Suprapubic skin (tissue), 4 donors: ENCODE measurements around the gene MFNG. TPM values are rescaled to one million over a fixed set of nuclear protein-coding genes. Genes with fewer than 3 reads are reported as not detected.

ENCODE experiments used
- DNase-seq, 2 donors: peaks; one replicate each; pipeline ENCODE4 v3.0.0-alpha.2; 2019; ENCODE audit warnings: low spot score in 2 of 2
- H3K27ac ChIP-seq: fragments of 200-600 bp; sonication (generic); one replicate; pipeline ENCODE4 v1.5.1; 2019
- H3K27me3 ChIP-seq: fragments of 200-600 bp; sonication (generic); one replicate; pipeline ENCODE4 v1.5.1; 2019
- H3K36me3 ChIP-seq: fragments of 200-600 bp; sonication (generic); one replicate; pipeline ENCODE4 v1.5.1; 2019
- H3K4me1 ChIP-seq: fragments of 200-600 bp; sonication (generic); one replicate; pipeline ENCODE4 v1.5.1; 2019
- H3K4me3 ChIP-seq: fragments of 200-600 bp; sonication (generic); one replicate; pipeline ENCODE4 v1.5.1; 2019; ENCODE audit warnings: mild to moderate bottlenecking
- H3K9me3 ChIP-seq: fragments of 200-600 bp; sonication (generic); one replicate; pipeline ENCODE4 v1.5.1; 2019
- EP300 ChIP-seq: sonication (generic); formaldehyde crosslinking; IDR thresholded peaks from one replicate; pipeline ENCODE4 v1.6.1; 2017; ENCODE audit warnings: antibody characterized with exemption
- POLR2A ChIP-seq, 2 donors: fragments of 450-650 bp; IDR thresholded peaks; one replicate each; pipeline ENCODE4 v1.6.1; 2017; ENCODE audit warnings: antibody characterized with exemption in 2 of 2, mild to moderate bottlenecking in 2 of 2, moderate library complexity in 2 of 2
- POLR2AphosphoS5 ChIP-seq, 3 donors: sonication (generic); formaldehyde crosslinking; IDR thresholded peaks; one replicate each; pipeline ENCODE4 v1.6.1; 2017; ENCODE audit warnings: antibody characterized with exemption in 3 of 3
- WGBS: methylation state at CpG from one replicate; pipeline ENCODE4 v1.1.5; 2018; 5-methylcytosine and 5-hydroxymethylcytosine counted together
- total RNA-seq, 4 donors: library from RNA; depleted of rRNA; stranded (reverse); fragments of >200 nt; gene quantifications; one replicate each; pipeline ENCODE4 v1.1.0, GENCODE V29; 2016
- TF ChIP-seq, protein P1 (sequence below), 2 donors: fragments of 200-600 bp in 1 of 2; fragments of 450-650 bp in 1 of 2; sonication (generic) in 1 of 2; IDR thresholded peaks; one replicate each; pipeline ENCODE4 v1.5.1; 2016 to 2019; ENCODE audit warnings: antibody characterized with exemption in 2 of 2, mild to moderate bottlenecking in 1 of 2, moderate library complexity in 1 of 2

The MFNG gene
- total RNA-seq, 4 donors from 2014 or later, result 3.5 to 8.6 (median 4.9) TPM

DNA sequence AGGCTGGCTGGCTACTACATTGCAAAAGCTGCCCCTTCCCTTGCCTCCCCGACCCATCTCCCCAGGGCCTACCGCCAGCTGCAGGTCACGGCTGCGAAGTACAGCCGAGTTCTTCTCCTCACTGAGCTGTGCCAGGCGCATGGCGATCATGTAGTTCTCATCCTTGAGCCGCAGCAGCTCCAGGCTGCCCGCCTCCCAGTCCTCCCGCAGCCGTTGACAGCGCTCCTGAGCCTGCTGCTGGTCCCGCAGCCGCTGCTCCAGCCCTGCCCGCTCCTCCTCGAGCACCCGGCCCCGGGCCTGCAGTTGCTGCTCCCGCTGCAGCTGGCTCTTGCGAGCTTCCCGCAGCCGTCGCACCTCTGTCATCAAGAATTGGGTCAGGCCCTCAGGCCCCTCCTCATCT, 29.7 kb upstream of the MFNG start:
- no peak overlapping the region for H3K27ac ChIP-seq
- no peak for TF ChIP-seq EP300
- TF ChIP-seq POLR2AphosphoS5 (IDR thresholded peaks at IDR 0.05), result no peak
- no peak for TF ChIP-seq POLR2A (IDR thresholded peaks at IDR 0.05)
- TF ChIP-seq, protein P1, sequence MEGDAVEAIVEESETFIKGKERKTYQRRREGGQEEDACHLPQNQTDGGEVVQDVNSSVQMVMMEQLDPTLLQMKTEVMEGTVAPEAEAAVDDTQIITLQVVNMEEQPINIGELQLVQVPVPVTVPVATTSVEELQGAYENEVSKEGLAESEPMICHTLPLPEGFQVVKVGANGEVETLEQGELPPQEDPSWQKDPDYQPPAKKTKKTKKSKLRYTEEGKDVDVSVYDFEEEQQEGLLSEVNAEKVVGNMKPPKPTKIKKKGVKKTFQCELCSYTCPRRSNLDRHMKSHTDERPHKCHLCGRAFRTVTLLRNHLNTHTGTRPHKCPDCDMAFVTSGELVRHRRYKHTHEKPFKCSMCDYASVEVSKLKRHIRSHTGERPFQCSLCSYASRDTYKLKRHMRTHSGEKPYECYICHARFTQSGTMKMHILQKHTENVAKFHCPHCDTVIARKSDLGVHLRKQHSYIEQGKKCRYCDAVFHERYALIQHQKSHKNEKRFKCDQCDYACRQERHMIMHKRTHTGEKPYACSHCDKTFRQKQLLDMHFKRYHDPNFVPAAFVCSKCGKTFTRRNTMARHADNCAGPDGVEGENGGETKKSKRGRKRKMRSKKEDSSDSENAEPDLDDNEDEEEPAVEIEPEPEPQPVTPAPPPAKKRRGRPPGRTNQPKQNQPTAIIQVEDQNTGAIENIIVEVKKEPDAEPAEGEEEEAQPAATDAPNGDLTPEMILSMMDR (IDR thresholded peaks at IDR 0.05), result no peak
- no peak overlapping the region for H3K4me3 ChIP-seq
- 86% methylated on average over 23 of the region's 23 CpGs for WGBS
- DNase-seq, result peak in 1 of 2 donors; percentile 76
- H3K9me3 ChIP-seq, result no peaks in the 10 kb centered on the region
- H3K36me3 ChIP-seq, result no peaks in the 10 kb centered on the region
- H3K4me1 ChIP-seq, result peaks cover 44% of the 10 kb centered on the region
- H3K27me3 ChIP-seq, result peaks cover 25% of the 10 kb centered on the region

DNA sequence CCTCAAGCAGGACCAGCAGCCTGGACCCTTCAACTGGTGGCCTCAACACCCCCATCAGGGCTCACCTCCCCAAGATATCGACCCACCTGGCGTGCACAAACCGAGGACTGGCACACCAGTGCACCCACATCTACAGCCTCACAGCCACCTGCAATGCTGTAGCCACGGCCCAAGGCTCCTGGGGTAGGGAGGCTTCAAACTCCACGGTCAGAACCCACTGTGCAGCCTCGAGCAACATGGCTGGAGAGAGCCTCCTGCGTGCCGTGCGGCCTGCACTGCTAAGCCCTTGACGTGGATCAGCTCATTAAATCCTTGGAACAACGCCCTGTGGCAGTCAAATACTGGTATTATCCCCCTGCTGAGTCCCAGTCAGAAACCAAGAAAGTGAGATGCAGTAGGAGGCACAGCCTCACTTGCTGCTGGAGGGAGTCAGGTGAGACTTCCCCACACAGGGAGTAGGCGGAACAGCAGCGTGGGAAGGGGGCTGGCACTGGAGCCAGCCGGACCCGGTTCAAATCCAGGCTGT, 28.4 kb upstream of the MFNG start:
- H3K4me3 ChIP-seq, result no peak overlapping the region
- TF ChIP-seq EP300 (no peak), POLR2AphosphoS5 (IDR thresholded peaks at IDR 0.05) (no peak), POLR2A (IDR thresholded peaks at IDR 0.05) (no peak)
- TF ChIP-seq, protein P1 (IDR thresholded peaks at IDR 0.05), result no peak
- H3K4me1 ChIP-seq, result peaks cover 47% of the 10 kb centered on the region
- 71% methylated on average over 10 of the region's 15 CpGs for WGBS
- DNase-seq, result no peak
- H3K36me3 ChIP-seq, result no peaks in the 10 kb centered on the region
- no peaks in the 10 kb centered on the region for H3K9me3 ChIP-seq
- no peak overlapping the region for H3K27ac ChIP-seq
- H3K27me3 ChIP-seq, result peaks cover 19% of the 10 kb centered on the region

DNA sequence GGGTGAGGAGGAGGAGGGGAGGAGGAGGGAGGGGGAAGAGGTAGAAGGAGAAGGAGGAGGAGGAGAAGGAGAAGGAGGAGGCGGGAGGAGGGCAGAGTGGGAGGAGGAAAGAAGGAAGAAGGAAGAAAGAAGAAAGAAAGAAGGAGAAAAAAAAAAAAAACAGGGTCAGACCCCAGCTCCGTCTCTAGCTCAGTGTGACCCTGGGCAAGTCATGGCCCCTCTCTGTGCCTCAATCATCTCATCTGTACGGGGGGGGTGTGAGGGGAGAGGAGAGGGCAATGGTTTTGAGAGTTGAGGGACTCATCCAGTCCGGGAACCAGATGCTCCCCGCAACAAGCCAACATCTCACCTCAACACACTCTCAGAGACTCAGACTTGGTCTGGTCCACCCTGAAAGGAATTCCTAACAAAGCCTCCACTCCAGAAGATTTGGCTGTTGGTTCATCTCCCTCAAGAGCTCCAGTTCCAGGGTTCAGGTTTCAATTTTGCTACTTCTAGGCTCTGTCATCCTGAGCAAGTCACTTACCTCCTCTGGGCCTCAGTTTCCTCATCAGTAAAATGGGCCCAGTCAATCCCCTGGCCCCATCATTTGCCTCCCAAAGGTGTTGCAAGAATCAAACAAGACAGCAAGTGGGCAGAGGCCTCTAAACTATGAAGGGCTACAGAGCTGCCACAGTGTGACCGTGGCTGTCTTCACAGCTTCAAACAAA, 25.4 kb upstream of the MFNG start:
- Histone ChIP-seq H3K4me3 (no peak overlapping the region), H3K9me3 (no peaks in the 10 kb centered on the region), H3K4me1 (peaks cover 44% of the 10 kb centered on the region), H3K27ac (no peak overlapping the region), H3K36me3 (no peaks in the 10 kb centered on the region), H3K27me3 (no peaks in the 10 kb centered on the region)
- no peak for DNase-seq
- TF ChIP-seq POLR2A (IDR thresholded peaks at IDR 0.05) (no peak), EP300 (no peak), POLR2AphosphoS5 (IDR thresholded peaks at IDR 0.05) (no peak)
- TF ChIP-seq, protein P1 (IDR thresholded peaks at IDR 0.05), result no peak
- 88% methylated on average over 6 of the region's 6 CpGs for WGBS

DNA sequence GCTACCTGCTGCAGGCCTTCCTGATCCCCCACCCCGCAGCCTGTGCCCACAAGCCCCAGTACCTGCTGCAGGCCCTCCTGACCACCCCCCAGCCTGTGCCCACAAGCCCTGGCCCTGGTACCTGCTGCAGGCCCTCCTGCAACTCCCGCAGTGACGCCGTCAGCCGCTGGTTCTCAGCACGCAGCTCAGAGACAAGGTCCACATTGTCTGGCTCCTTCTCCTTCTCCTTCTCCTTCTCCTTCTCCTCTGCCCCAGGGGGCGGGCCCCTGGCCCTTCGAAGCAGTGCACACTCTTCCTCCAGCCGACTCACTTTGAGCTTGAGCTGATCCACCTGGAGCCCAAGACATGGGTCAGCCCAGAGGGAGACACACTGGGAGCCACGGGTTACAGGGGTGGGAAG, 23.9 kb upstream of the MFNG start:
- H3K4me1 ChIP-seq, result peaks cover 44% of the 10 kb centered on the region
- DNase-seq, result no peak

More for the DNA sequence above, 23.9 kb upstream of the MFNG start:
- Histone ChIP-seq H3K27me3 (no peaks in the 10 kb centered on the region), H3K9me3 (no peaks in the 10 kb centered on the region), H3K27ac (no peak overlapping the region), H3K4me3 (no peak overlapping the region), H3K36me3 (no peaks in the 10 kb centered on the region)
- WGBS, result 79% methylated on average over 9 of the region's 10 CpGs
- TF ChIP-seq POLR2A (IDR thresholded peaks at IDR 0.05) (no peak), EP300 (no peak), POLR2AphosphoS5 (IDR thresholded peaks at IDR 0.05) (no peak)
- TF ChIP-seq, protein P1 (IDR thresholded peaks at IDR 0.05), result no peak
